Measurements from ENCODE around the gene CBX4. TPM values are rescaled to one million over a fixed set of nuclear protein-coding genes. Genes with fewer than 3 reads are reported as not detected.

Gene CBX4
- total RNA-seq, 4 donors from 2014 or later, result 0.26 to 8.4 (median 3.5) TPM

- no peak for DNase-seq
- Histone ChIP-seq H3K9me3 (no peaks in the 10 kb centered on the region), H3K27ac (no peak overlapping the region), H3K36me3 (no peaks in the 10 kb centered on the region), H3K27me3 (peaks cover 2 to 13% of the 10 kb centered on the region in 2 donors), H3K4me3 (no peak overlapping the region), H3K4me1 (peaks cover 0 to 19% of the 10 kb centered on the region in 2 donors)
- intact Hi-C loops (cut with DNase I; ENCODE audit: low total_unique reads), result loop anchor here (10.0 kb wide), 1 partner anchor 127 kb away; no protein-coding TSS in a partner anchor
- TF ChIP-seq POLR2A (IDR thresholded peaks at IDR 0.05) (no peak), CTCF (IDR thresholded peaks at IDR 0.05) (no peak)
Measured at GRCh38 chr17:79847698-79848369, 8.6 kb upstream of the CBX4 start.

- TF ChIP-seq POLR2A (IDR thresholded peaks at IDR 0.05) (no peak), CTCF (IDR thresholded peaks at IDR 0.05) (no peak)
- no peaks in the 10 kb centered on the region for H3K36me3 ChIP-seq
- no peaks in the 10 kb centered on the region for H3K9me3 ChIP-seq
- no peak for DNase-seq
- intact Hi-C loops (cut with DNase I; ENCODE audit: low total_unique reads), result loop anchor here (10.0 kb wide), 1 partner anchor 129 kb away; no protein-coding TSS in a partner anchor
- H3K27me3 ChIP-seq, result peaks cover 21 to 34% of the 10 kb centered on the region in 2 donors
- peaks cover 0 to 20% of the 10 kb centered on the region in 2 donors for H3K4me1 ChIP-seq
- H3K27ac ChIP-seq, result peak overlapping the region; percentile 29 to 67
- H3K4me3 ChIP-seq, result no peak overlapping the region
Measured at GRCh38 chr17:79845601-79845949, 6.3 kb upstream of the CBX4 start.

- Histone ChIP-seq H3K27me3 (peaks cover 23 to 40% of the 10 kb centered on the region in 2 donors), H3K4me3 (peak overlapping the region; percentile 41 to 53), H3K36me3 (no peaks in the 10 kb centered on the region), H3K27ac (peak overlapping the region; percentile 29 to 67), H3K9me3 (no peaks in the 10 kb centered on the region), H3K4me1 (peaks cover 0 to 25% of the 10 kb centered on the region in 2 donors)
- intact Hi-C loops (cut with DNase I; ENCODE audit: low total_unique reads), result loop anchor here (5.0 to 10.0 kb wide), 2 partner anchors 53 to 130 kb away; no protein-coding TSS in a partner anchor
- TF ChIP-seq CTCF (IDR thresholded peaks at IDR 0.05) (peak; percentile 49 to 68 (median 62)), POLR2A (IDR thresholded peaks at IDR 0.05) (no peak)
- DNase-seq, result peak in 1 of 2 donors; percentile 48
Measured at GRCh38 chr17:79844869-79845600, 5.8 kb upstream of the CBX4 start.

- Histone ChIP-seq H3K27ac (peak overlapping the region; percentile 29 to 67), H3K4me3 (peak overlapping the region; percentile 41 to 53), H3K4me1 (peaks cover 0 to 31% of the 10 kb centered on the region in 2 donors), H3K9me3 (no peaks in the 10 kb centered on the region), H3K27me3 (peaks cover 25 to 45% of the 10 kb centered on the region in 2 donors), H3K36me3 (no peaks in the 10 kb centered on the region)
- intact Hi-C loops (cut with DNase I; ENCODE audit: low total_unique reads), result loop anchor here (5.0 to 10.0 kb wide), 2 partner anchors 52 to 131 kb away; no protein-coding TSS in a partner anchor
- peak in 1 of 2 donors; percentile 59 for DNase-seq
- TF ChIP-seq POLR2A (IDR thresholded peaks at IDR 0.05) (peak; percentile 31 to 32), CTCF (IDR thresholded peaks at IDR 0.05) (peak in 1 of 4 experiments; percentile 9)
Measured at GRCh38 chr17:79843816-79844800, 4.9 kb upstream of the CBX4 start.
